SK-N-SH treated with all-trans-retinoic acid at 6 μM for 48 hours (cell line): Measurements from ENCODE around the gene COX4I1.
"Not testable (repeated sequence)": the region's sequence is repeated elsewhere in the genome, so short reads cannot be mapped to it uniquely, and the experiment has no call there.

Experiments
- BACH2 ChIP-seq: fragments of 250-450 bp; sonication (Bioruptor Pico); IDR thresholded peaks from 2 replicates; pipeline ENCODE4 v1.9.0; 2021; ENCODE audit warnings: mild to moderate bottlenecking, borderline replicate concordance
- ESRRG ChIP-seq: fragments of 250-450 bp; sonication (Bioruptor Pico); IDR thresholded peaks from 2 replicates; pipeline ENCODE4 v1.6.1; 2021; ENCODE audit warnings: mild to moderate bottlenecking
- ISL1 ChIP-seq: fragments of 250-450 bp; sonication (Bioruptor Pico); IDR thresholded peaks from 2 replicates; pipeline ENCODE4 v2.1.2; 2022; ENCODE audit warnings: mild to moderate bottlenecking, moderate library complexity
- OSR1 ChIP-seq: fragments of 250-450 bp; sonication (Bioruptor Pico); IDR thresholded peaks from 2 replicates; pipeline ENCODE4 v1.8.0; 2022; ENCODE audit warnings: moderate library complexity, mild to moderate bottlenecking, inconsistent platforms
- PATZ1 ChIP-seq: fragments of 250-450 bp; sonication (Bioruptor Pico); IDR thresholded peaks from 2 replicates; pipeline ENCODE4 v1.8.0; 2020; ENCODE audit warnings: mild to moderate bottlenecking, moderate library complexity, borderline replicate concordance
- RARB ChIP-seq: fragments of 250-450 bp; sonication (Bioruptor Pico); IDR thresholded peaks from 2 replicates; pipeline ENCODE4 v1.8.0; 2021; ENCODE audit warnings: mild to moderate bottlenecking, moderate library complexity
- TCF4 ChIP-seq: fragments of 250-450 bp; sonication (Bioruptor Pico); IDR thresholded peaks from 2 replicates; pipeline ENCODE4 v1.8.0; 2021; ENCODE audit warnings: mild to moderate bottlenecking, moderate library complexity, borderline replicate concordance
- TSHZ2 ChIP-seq: fragments of 250-450 bp; sonication (Bioruptor Pico); IDR thresholded peaks from 2 replicates; pipeline ENCODE4 v1.5.0; 2020; ENCODE audit warnings: mild to moderate bottlenecking, moderate library complexity
- ZFP3 ChIP-seq: fragments of 250-450 bp; sonication (Bioruptor Pico); IDR thresholded peaks from 2 replicates; pipeline ENCODE4 v1.5.0; 2020; ENCODE audit warnings: mild to moderate bottlenecking, moderate library complexity
- ZNF565 ChIP-seq: fragments of 450-650 bp; formaldehyde crosslinking; conservative IDR thresholded peaks from 2 replicates; pipeline ENCODE4 v1.5.0; 2020; ENCODE audit warnings: low read depth, mild to moderate bottlenecking, moderate library complexity
- TF ChIP-seq, protein P1 (sequence below): fragments of 250-450 bp; sonication (Bioruptor Pico); IDR thresholded peaks from 2 replicates; pipeline ENCODE4 v1.8.0; 2021; ENCODE audit warnings: low read depth, mild to moderate bottlenecking, moderate library complexity, borderline replicate concordance

DNA sequence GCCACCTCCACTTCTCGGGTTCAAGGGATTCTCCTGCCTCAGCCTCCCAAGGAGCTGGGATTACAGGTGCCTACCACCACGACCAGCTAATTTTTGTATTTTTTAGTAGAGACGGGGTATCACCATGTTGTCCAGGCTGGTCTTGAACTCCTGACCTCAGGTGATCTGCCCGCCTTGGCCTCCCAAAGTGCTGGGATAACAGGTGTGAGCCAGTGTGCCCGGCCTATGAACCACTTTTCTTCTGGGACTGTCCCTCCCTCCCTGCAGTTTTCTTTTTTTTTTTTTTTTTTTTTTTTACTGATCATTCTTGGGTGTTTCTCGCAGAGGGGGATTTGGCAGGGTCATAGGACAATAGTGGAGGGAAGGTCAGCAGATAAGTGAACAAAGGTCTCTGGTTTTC lies 7.8 kb downstream of the COX4I1 start:
- TF ChIP-seq PATZ1 (CRISPR knock-in tag); ISL1 (CRISPR knock-in tag); ZFP3 (CRISPR knock-in tag); TCF4 (CRISPR knock-in tag); ESRRG (CRISPR knock-in tag); RARB; ZNF565 (CRISPR knock-in tag); BACH2 (CRISPR knock-in tag); TSHZ2 (CRISPR knock-in tag); OSR1 (CRISPR knock-in tag): not testable (repeated sequence)
- TF ChIP-seq, protein P1, sequence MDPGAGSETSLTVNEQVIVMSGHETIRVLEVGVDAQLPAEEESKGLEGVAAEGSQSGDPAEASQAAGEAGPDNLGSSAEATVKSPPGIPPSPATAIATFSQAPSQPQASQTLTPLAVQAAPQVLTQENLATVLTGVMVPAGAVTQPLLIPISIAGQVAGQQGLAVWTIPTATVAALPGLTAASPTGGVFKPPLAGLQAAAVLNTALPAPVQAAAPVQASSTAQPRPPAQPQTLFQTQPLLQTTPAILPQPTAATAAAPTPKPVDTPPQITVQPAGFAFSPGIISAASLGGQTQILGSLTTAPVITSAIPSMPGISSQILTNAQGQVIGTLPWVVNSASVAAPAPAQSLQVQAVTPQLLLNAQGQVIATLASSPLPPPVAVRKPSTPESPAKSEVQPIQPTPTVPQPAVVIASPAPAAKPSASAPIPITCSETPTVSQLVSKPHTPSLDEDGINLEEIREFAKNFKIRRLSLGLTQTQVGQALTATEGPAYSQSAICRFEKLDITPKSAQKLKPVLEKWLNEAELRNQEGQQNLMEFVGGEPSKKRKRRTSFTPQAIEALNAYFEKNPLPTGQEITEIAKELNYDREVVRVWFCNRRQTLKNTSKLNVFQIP (CRISPR knock-in tag): not testable (repeated sequence)
